Stimulated activated naive CD8-positive, alpha-beta T cell treated with anti-CD3 and anti-CD28 coated beads, Interleukin-15, Interleukin-2, amounts not matched to agents 100 ng/mL and 50 ng/mL, for 24 hours (primary cell): ENCODE measurements around the gene USP6.
"Not testable (repeated sequence)": the region's sequence is repeated elsewhere in the genome, so short reads cannot be mapped to it uniquely, and the experiment has no call there.

Source experiments
- H3K27ac Mint-ChIP-seq: one replicate; pipeline ENCODE4 v1.8.0; 2021; ENCODE audit warnings: mild to moderate bottlenecking, mixed read lengths
- H3K27me3 Mint-ChIP-seq: one replicate; pipeline ENCODE4 v1.8.0; 2021; ENCODE audit warnings: mixed read lengths
- H3K36me3 Mint-ChIP-seq: one replicate; pipeline ENCODE4 v1.8.0; 2021; ENCODE audit warnings: low read depth, mixed read lengths
- H3K4me1 Mint-ChIP-seq: one replicate; pipeline ENCODE4 v1.8.0; 2021; ENCODE audit warnings: low read depth, mixed read lengths
- H3K4me3 Mint-ChIP-seq: one replicate; pipeline ENCODE4 v1.8.0; 2021; ENCODE audit warnings: mild to moderate bottlenecking, mixed read lengths
- H3K9me3 Mint-ChIP-seq: one replicate; pipeline ENCODE4 v1.8.0; 2021; ENCODE audit warnings: mixed read lengths

USP6 gene

DNA sequence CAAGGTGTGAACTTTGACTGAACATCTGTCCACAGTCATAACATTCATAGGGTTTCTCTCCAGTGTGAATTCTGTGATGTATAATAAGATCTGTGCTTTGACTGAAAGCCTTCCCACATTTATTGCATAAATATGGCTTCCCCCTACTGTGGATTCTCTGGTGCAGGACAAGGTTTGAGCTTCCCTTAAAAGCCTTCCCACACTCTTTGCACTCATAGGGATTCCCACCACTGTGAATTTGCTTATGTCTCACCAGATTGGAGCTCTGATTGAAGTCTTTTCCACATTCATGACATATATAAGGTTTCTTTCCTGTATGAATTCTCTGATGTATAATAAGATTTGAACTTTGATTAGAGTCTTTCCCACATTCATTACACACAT is 67.6 kb downstream of the USP6 start:
- peaks cover 96% of the 10 kb centered on the region for H3K36me3 Mint-ChIP-seq
- H3K27me3 Mint-ChIP-seq, result no peaks in the 10 kb centered on the region
- H3K27ac Mint-ChIP-seq, result no peak overlapping the region
- H3K4me1 Mint-ChIP-seq, result peaks cover 3% of the 10 kb centered on the region
- peaks cover 56% of the 10 kb centered on the region for H3K9me3 Mint-ChIP-seq
- H3K4me3 Mint-ChIP-seq, result no peak overlapping the region

DNA sequence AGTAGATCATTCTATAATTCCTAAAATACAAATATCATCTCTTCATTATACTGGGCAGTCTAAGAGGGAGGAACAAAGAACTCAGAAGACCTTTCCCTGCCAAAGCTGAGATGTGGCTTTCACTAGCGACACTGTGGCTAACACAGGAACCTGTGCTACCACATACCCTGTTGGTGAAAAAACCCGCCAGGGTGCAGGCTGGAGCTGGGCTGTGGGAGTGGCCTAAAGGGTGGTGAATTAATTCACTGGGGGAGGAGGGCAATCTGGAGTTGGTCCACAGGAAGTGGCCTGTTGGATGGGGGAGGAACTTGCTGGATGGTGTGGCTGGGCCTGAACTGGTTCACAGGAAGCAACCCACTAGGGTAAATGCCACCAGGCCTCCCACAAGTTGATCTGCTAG is 68.5 kb downstream of the USP6 start:
- Mint-ChIP-seq H3K4me1 (peaks cover 4% of the 10 kb centered on the region), H3K36me3 (peaks cover 89% of the 10 kb centered on the region), H3K4me3 (no peak overlapping the region), H3K9me3 (peaks cover 57% of the 10 kb centered on the region), H3K27ac (no peak overlapping the region), H3K27me3 (no peaks in the 10 kb centered on the region)

- no peaks in the 10 kb centered on the region for H3K27me3 Mint-ChIP-seq
- H3K27ac Mint-ChIP-seq, result peak within 1 kb of the TSS; percentile 91
- H3K36me3 Mint-ChIP-seq, result peaks cover 40% of the 10 kb centered on the region
- peaks cover 39% of the 10 kb centered on the region for H3K4me1 Mint-ChIP-seq
- peak within 1 kb of the TSS; percentile 94 for H3K4me3 Mint-ChIP-seq
- peaks cover 15% of the 10 kb centered on the region for H3K9me3 Mint-ChIP-seq
Observed at GRCh38 chr17:5191541-5192417, 75.9 kb downstream of the USP6 start, which contains the start of gene ZNF594. TSS of gene ZNF594 (minus strand) at chr17:5191868. CDS start at chr17:5184256, 7,612 bp downstream.

GRCh38 chr17:5194346-5194745 is 78.5 kb downstream of the USP6 start:
- Mint-ChIP-seq H3K27ac (no peak overlapping the region), H3K9me3 (peaks cover 4% of the 10 kb centered on the region), H3K4me1 (peaks cover 47% of the 10 kb centered on the region), H3K4me3 (no peak overlapping the region), H3K36me3 (peaks cover 21% of the 10 kb centered on the region), H3K27me3 (no peaks in the 10 kb centered on the region)

- Mint-ChIP-seq H3K27ac (no peak overlapping the region), H3K4me3 (no peak overlapping the region), H3K9me3 (no peaks in the 10 kb centered on the region), H3K27me3 (no peaks in the 10 kb centered on the region), H3K4me1 (peaks cover 18% of the 10 kb centered on the region), H3K36me3 (no peaks in the 10 kb centered on the region)
Observed at GRCh38 chr17:5198472-5198871, 82.6 kb downstream of the USP6 start.

DNA sequence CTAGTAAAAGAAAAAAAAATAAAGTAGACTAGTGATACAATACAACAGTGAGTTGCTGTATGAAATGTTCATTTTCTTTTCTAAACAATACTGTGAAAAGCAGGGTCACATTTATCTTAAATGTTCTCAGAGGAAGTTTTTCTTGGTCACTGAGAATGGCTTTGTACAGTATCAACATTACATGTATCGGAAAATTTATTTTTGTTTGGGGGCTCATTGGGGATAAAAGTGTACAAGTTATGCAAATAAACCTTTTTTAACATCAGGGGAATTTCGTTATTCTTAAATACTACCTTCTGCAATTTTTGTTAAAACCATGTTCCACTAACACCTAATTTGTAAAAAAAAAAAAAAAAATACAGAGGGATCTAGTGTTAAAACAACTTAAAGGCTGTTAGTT is 84.5 kb downstream of the USP6 start:
- Mint-ChIP-seq H3K4me3 (no peak overlapping the region), H3K36me3 (peaks cover 5% of the 10 kb centered on the region)

GRCh38 chr17:5201011-5201410 is 85.2 kb downstream of the USP6 start:
- Mint-ChIP-seq H3K9me3 (no peaks in the 10 kb centered on the region), H3K4me3 (no peak overlapping the region), H3K4me1 (peaks cover 25% of the 10 kb centered on the region), H3K36me3 (peaks cover 5% of the 10 kb centered on the region), H3K27ac (no peak overlapping the region), H3K27me3 (no peaks in the 10 kb centered on the region)

More for the DNA sequence above, 84.5 kb downstream of the USP6 start:
- Mint-ChIP-seq H3K27me3 (no peaks in the 10 kb centered on the region), H3K4me1 (peaks cover 25% of the 10 kb centered on the region), H3K9me3 (no peaks in the 10 kb centered on the region), H3K27ac (no peak overlapping the region)

DNA sequence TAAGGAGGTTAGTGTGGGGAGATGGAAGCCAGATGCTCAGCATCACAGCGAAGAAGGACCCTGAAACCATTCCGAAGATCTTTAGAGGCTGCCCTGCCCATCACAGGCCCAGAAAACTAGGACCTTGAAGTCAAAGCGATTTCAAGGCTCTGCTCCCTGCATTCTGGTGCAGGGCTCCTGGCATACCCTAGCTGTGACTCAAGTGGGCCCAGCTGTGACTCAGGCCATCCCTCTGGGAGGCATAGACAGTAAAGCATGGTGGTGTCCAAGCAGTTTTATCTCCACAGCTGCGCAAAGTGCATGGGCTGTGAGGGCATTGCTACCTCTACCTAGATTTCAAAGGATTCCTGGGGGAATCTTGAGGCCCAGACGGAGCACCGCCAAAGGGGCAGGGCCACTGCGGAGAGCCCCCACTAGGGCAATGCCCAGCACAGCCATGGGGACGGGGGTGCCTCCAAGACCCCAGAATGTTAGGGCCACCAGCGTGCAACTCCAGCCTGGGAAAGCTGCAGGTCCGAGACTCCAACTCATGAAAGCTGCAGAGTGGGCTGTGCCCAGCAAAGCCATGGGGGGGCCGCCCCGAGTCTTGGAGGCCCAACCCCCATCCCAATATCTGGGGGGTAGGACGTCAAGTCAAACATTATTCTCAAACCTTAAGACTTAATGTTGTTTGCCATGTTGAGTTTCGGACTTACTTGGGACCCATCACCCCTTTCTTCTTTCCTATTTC is 87.5 kb downstream of the USP6 start:
- Mint-ChIP-seq H3K4me3 (no peak overlapping the region), H3K4me1 (peaks cover 16% of the 10 kb centered on the region), H3K27me3 (no peaks in the 10 kb centered on the region), H3K9me3 (no peaks in the 10 kb centered on the region), H3K36me3 (peaks cover 5% of the 10 kb centered on the region), H3K27ac (no peak overlapping the region)

DNA sequence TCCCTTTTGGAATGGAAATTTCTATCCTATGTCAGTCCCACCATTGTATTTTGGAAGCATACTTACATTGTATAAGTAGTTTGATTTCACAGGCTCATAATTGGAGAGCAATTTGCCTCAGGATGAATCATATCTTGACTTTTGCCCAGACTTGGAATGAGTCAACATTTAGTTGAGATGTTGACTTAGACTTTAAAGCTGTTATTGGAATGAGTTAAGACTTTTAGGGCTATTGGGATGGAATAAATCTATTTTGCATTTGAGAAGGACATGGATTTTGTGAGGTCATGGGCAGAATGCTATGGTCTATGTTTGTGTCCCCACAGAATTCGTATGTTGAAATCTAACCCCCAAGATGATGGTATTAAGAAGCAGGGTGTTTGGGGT is 88.1 kb downstream of the USP6 start:
- H3K27me3 Mint-ChIP-seq, result no peaks in the 10 kb centered on the region
- H3K4me1 Mint-ChIP-seq, result peaks cover 13% of the 10 kb centered on the region
- no peak overlapping the region for H3K27ac Mint-ChIP-seq
- no peak overlapping the region for H3K4me3 Mint-ChIP-seq
- no peaks in the 10 kb centered on the region for H3K9me3 Mint-ChIP-seq
- H3K36me3 Mint-ChIP-seq, result peaks cover 5% of the 10 kb centered on the region

DNA sequence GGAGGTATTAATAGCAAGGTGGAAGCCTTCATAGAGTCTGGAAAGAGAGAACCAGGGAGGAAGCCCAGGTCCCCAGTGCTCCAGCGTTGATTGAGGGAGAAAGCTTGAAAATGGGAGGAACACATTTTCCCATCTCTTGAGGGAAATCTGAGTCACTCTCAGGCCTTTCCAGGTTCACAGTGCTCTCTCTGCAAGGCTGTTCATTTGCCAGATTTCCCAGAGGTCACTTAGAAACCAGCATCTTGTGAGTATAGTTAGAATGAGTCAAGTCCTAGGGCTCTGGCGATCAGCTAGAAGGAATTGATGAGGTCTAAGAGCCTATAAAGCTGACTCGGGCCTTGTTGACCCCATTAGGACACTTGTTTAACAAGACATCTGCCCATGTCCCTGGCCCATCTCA is 93.6 kb downstream of the USP6 start:
- peaks cover 6% of the 10 kb centered on the region for H3K36me3 Mint-ChIP-seq
- H3K27me3 Mint-ChIP-seq, result no peaks in the 10 kb centered on the region
- H3K27ac Mint-ChIP-seq, result no peak overlapping the region
- H3K4me3 Mint-ChIP-seq, result no peak overlapping the region
- H3K4me1 Mint-ChIP-seq, result peaks cover 25% of the 10 kb centered on the region
- no peaks in the 10 kb centered on the region for H3K9me3 Mint-ChIP-seq

DNA sequence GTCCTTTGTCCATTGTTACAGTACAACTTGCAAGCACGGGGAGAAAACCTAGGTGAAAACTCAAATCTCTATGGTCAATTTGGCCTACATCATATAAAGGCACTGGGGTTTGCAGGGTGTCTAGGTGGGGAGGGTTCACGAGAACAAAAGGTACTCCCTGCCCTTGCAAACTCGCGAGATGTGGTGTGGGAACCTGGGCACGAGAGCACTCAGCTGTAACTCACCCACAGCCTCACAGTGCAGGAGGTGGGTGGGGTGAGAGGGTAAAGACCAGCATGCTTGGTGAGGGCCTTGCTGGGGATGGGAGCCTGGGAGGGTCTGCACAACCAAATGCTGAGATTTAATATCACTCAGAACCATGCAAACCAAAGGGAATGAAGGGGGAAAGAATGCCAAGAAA is 94.3 kb downstream of the USP6 start:
- H3K4me1 Mint-ChIP-seq, result peaks cover 25% of the 10 kb centered on the region
- peaks cover 11% of the 10 kb centered on the region for H3K36me3 Mint-ChIP-seq
- no peak overlapping the region for H3K4me3 Mint-ChIP-seq
- H3K27ac Mint-ChIP-seq, result peak overlapping the region; percentile 71
- no peaks in the 10 kb centered on the region for H3K9me3 Mint-ChIP-seq
- H3K27me3 Mint-ChIP-seq, result no peaks in the 10 kb centered on the region

DNA sequence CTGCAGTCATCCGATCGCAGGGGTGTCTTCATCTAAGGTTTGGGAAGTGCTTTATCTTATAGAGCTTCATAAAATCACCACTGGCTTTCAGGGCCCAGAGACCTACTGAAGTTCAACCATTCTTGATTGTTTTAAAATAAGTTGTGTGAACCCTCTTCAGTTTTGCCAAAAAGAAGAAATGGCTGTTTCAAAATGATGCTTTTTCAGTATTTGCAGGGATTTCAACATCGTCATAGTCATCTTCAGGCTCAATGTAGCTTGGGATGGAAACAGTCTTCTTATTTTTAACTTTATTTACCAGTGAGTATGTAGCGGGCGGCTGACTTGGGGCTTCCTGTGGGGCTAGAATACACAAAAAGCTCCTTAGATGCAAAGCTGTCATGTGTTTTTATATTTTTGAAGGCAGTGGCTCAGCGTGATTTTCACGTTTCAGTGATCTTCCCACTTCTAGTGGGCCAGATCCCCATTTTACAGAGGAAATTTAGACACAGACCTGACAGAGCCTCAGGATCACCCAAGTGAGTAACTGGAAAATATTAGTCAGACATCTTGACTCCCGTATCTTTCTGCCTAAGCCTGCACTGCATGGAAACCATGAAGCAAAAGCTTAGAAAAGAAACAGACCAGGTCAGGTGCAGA is 94.9 kb downstream of the USP6 start:
- H3K9me3 Mint-ChIP-seq, result no peaks in the 10 kb centered on the region
- H3K4me1 Mint-ChIP-seq, result peaks cover 25% of the 10 kb centered on the region
- H3K27ac Mint-ChIP-seq, result peak overlapping the region; percentile 71
- H3K36me3 Mint-ChIP-seq, result peaks cover 11% of the 10 kb centered on the region
- H3K27me3 Mint-ChIP-seq, result no peaks in the 10 kb centered on the region
- no peak overlapping the region for H3K4me3 Mint-ChIP-seq

DNA sequence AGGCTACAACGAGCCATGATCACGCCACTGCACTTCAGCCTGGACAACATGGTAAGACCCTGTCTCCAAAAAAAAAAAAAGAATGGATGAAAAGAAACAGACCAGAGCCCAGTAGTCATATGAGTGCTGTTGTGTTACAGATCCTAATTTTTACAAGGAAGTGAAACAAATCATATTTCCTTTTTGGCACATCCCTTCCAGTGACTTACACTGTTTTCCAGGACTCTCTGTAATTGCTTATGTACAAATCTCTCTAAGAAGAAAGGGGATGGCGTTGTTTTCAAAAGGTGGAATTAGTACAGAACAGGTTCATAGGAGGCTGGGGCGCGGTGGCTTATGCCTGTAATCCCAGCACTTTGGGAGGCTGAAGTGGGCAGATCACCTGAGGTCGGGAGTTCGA is 95.6 kb downstream of the USP6 start:
- Mint-ChIP-seq H3K4me1 (peaks cover 25% of the 10 kb centered on the region), H3K36me3 (peaks cover 11% of the 10 kb centered on the region), H3K27ac (peak overlapping the region; percentile 56), H3K9me3 (no peaks in the 10 kb centered on the region), H3K27me3 (no peaks in the 10 kb centered on the region), H3K4me3 (no peak overlapping the region)

DNA sequence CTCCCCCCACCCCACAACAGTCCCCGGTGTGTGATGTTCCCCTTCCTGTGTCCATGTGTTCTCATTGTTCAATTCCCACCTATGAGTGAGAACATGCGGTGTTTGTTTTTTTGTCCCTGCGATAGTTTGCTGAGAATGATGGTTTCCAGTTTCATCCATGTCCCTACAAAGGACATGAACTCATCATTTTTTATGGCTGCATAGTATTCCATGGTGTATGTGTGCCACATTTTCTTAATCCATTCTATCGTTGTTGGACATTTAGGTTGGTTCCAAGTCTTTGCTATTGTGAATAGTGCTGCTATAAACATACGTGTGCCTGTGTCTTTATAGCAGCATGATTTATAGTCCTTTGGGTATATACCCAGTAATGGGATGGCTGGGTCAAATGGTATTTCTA is 101.7 kb downstream of the USP6 start:
- not testable (repeated sequence) for H3K27me3 Mint-ChIP-seq, H3K4me3 Mint-ChIP-seq, H3K9me3 Mint-ChIP-seq, H3K27ac Mint-ChIP-seq
- peaks cover 15% of the 10 kb centered on the region for H3K36me3 Mint-ChIP-seq
- peaks cover 18% of the 10 kb centered on the region for H3K4me1 Mint-ChIP-seq

DNA sequence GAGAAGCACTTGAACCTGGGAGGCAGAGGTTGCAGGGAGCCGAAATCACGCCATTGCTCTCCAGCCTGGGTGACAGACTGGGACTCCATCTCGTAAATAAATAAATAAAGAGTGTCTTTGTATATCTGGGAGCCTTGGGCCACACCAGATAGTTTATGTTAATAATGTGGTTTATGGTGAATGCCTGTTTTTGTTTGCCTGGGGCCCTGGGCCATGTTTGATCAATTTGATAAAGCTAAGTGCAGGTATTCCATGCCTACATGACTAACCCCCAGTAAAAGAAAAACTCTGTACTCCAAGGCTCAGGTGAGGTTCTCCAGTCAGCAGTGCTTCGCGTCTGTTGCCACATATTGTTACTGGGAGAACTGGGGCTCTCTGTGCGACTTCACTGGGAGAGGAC is 103.7 kb downstream of the USP6 start:
- peaks cover 22% of the 10 kb centered on the region for H3K4me1 Mint-ChIP-seq
- H3K36me3 Mint-ChIP-seq, result peaks cover 15% of the 10 kb centered on the region
- H3K9me3 Mint-ChIP-seq, result no peaks in the 10 kb centered on the region
- H3K4me3 Mint-ChIP-seq, result no peak overlapping the region
- peak overlapping the region; percentile 47 for H3K27ac Mint-ChIP-seq
- H3K27me3 Mint-ChIP-seq, result no peaks in the 10 kb centered on the region
